Activated CD8-positive, alpha-beta T cell treated with anti-CD3 and anti-CD28 coated beads, Interleukin-2, amount 10 ng/mL, durations not matched to agents 7 days and 5 days (primary cell): ENCODE data around the gene GEMIN8. TPM values are rescaled to one million over a fixed set of nuclear protein-coding genes. Genes with fewer than 3 reads are reported as not detected.

Source experiments
- ATAC-seq: fragments of 150-1000 bp; cut with Tn5 transposase; one replicate; pipeline ENCODE4 v1.10.0; 2021; ENCODE audit warnings: moderate library complexity
- CTCF ChIA-PET: fragments of 350-600 bp; sonication (Branson Sonifier 250); formaldehyde crosslinking; loops from one replicate; lab custom pipeline; 2021; ENCODE audit warnings: antibody characterized with exemption; lab: Charles Lee
- POLR2A ChIA-PET: fragments of 350-600 bp; sonication (Branson Sonifier 250); formaldehyde crosslinking; loops from one replicate; lab custom pipeline; 2021; ENCODE audit warnings: antibody characterized with exemption; lab: Charles Lee
- DNase-seq: peaks from one replicate; pipeline ENCODE4 v3.0.0-alpha.2; 2020
- H3K27ac Mint-ChIP-seq: one replicate; pipeline ENCODE4 v1.8.0; 2021; ENCODE audit warnings: mild to moderate bottlenecking, mixed read lengths
- H3K27me3 Mint-ChIP-seq: one replicate; pipeline ENCODE4 v1.8.0; 2021; ENCODE audit warnings: low read depth, mixed read lengths
- H3K36me3 Mint-ChIP-seq: one replicate; pipeline ENCODE4 v1.8.0; 2021; ENCODE audit warnings: low read depth, mixed read lengths
- H3K4me1 Mint-ChIP-seq: one replicate; pipeline ENCODE4 v1.8.0; 2021; ENCODE audit warnings: low read depth, mixed read lengths
- H3K4me3 Mint-ChIP-seq: one replicate; pipeline ENCODE4 v1.8.0; 2021; ENCODE audit warnings: mild to moderate bottlenecking, mixed read lengths
- H3K9me3 Mint-ChIP-seq: one replicate; pipeline ENCODE4 v1.8.0; 2022; ENCODE audit warnings: mixed read lengths; ENCODE audit not compliant: insufficient read depth
- total RNA-seq, 2 experiments: library from RNA; stranded (reverse); gene quantifications; one replicate each; pipeline ENCODE4 v1.2.3, GENCODE V29; 2021

Gene GEMIN8
- total RNA-seq, 2 experiments from 2014 or later: 16.9 to 19.0 TPM

DNA sequence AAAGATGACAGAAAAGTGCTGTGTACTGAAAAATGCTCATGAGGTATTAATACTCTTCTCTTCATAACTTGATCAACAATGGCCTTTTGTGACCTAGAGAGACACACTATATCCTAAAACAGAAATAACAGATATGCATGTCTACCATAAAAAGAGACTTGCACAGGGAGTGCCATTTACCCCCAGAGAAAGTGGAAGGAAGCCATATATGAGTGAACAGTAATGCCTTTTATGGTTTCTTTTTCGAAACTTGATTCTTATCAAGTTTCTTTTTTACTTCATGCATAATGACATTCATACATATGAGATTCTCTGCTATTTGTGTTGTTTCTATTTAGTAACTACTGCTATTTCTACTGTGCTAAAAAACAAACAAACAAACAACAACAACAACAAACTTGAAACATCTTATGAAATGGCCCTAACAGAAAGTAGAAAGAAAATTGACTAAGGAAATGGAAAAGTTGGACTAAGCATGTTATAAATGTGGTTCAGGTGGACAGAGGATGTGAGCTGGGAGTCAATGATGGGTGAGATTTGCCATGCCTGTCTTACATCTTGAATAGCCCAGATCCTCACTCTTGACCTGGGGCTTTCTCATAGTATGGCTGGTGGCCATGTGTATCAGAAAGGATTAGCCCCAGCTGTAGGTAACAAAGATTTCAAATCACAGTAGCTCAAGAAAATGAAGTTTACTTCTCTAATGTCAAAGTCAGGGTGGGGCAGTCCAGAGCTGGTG, 43.8 kb downstream of the GEMIN8 start:
- CTCF ChIA-PET: no interaction called here
- DNase-seq (no peak), ATAC-seq (no peak)
- H3K4me3 Mint-ChIP-seq: no peak overlapping the region
- no peaks in the 10 kb centered on the region for H3K36me3 Mint-ChIP-seq
- no peaks in the 10 kb centered on the region for H3K9me3 Mint-ChIP-seq
- peaks cover 2% of the 10 kb centered on the region for H3K4me1 Mint-ChIP-seq
- no peak overlapping the region for H3K27ac Mint-ChIP-seq
- H3K27me3 Mint-ChIP-seq: no peaks in the 10 kb centered on the region
- POLR2A ChIA-PET: no interaction called here

DNA sequence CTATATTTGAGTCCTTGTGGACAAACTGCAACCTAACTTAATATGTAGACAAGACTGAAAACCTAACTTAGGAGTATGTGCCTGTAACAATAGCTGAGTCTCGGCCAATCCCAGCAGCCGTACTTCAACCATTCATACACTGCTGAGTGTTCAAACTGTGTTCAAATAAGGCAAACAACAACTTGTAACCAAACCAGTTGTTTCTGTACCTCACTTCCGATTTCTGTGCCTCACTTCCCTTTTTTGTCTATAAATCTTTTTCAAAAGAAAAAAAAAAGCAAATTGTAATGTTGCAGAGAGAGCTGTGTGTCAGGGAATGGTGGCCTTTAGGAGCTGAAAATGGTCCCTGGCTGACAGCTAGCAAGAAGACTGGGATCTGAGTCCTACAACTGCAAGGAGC, 46.0 kb downstream of the GEMIN8 start:
- peaks cover 2% of the 10 kb centered on the region for H3K4me1 Mint-ChIP-seq
- no peaks in the 10 kb centered on the region for H3K27me3 Mint-ChIP-seq
- POLR2A ChIA-PET: no interaction called here
- no peaks in the 10 kb centered on the region for H3K9me3 Mint-ChIP-seq
- H3K27ac Mint-ChIP-seq: no peak overlapping the region
- H3K4me3 Mint-ChIP-seq: no peak overlapping the region
- CTCF ChIA-PET: no interaction called here
- ATAC-seq (no peak), DNase-seq (no peak)
- H3K36me3 Mint-ChIP-seq: no peaks in the 10 kb centered on the region

DNA sequence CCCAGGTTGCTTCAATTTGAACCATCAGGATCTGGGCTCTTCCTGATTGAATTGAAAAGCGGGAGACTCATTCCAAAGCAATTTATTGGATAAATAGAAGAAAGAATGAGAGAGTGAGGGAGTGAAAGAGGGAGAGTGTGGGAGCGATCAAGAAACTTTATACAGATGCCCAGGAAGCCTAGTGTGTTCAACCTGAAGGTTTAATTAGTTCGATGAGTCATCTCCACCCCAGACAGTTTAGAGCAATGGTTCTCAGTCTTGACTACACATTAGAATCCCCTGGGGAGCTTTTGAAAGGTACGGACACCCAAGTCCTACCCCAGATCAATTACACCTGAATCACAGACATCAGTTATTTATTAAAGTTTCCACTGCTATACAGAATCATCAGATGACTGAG, 61.5 kb downstream of the GEMIN8 start:
- ChIA-PET CTCF (no interaction called here), POLR2A (no interaction called here)
- no peaks in the 10 kb centered on the region for H3K27me3 Mint-ChIP-seq

DNA sequence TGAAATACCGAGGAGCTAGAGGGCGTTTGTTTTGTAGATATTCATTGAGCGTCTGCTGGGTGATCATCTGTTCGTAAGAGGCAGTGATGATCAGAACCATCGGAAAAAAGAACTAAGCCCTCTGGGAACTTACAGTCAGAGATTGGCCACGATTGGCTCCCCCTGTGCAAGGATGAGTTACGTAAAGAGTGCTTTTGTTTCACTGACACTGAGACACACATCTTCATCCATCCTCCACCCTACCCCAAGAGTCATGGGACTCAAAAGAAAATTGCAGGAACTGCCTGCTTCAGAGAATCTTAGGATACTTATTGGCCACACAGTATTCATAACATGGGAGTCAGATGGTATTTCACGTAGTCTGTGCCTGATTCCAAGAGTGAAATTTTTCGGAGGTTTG, 62.1 kb downstream of the GEMIN8 start:
- ATAC-seq (no peak), DNase-seq (no peak)
- H3K27ac Mint-ChIP-seq: no peak overlapping the region
- no peaks in the 10 kb centered on the region for H3K27me3 Mint-ChIP-seq
- H3K36me3 Mint-ChIP-seq: no peaks in the 10 kb centered on the region
- POLR2A ChIA-PET: no interaction called here
- CTCF ChIA-PET: no interaction called here
- no peaks in the 10 kb centered on the region for H3K9me3 Mint-ChIP-seq
- no peaks in the 10 kb centered on the region for H3K4me1 Mint-ChIP-seq
- H3K4me3 Mint-ChIP-seq: no peak overlapping the region

More for the DNA sequence above, 61.5 kb downstream of the GEMIN8 start:
- no peaks in the 10 kb centered on the region for H3K4me1 Mint-ChIP-seq
- no peaks in the 10 kb centered on the region for H3K36me3 Mint-ChIP-seq
- no peak for ATAC-seq
- no peaks in the 10 kb centered on the region for H3K9me3 Mint-ChIP-seq
- DNase-seq: no peak
- H3K4me3 Mint-ChIP-seq: no peak overlapping the region
- no peak overlapping the region for H3K27ac Mint-ChIP-seq

DNA sequence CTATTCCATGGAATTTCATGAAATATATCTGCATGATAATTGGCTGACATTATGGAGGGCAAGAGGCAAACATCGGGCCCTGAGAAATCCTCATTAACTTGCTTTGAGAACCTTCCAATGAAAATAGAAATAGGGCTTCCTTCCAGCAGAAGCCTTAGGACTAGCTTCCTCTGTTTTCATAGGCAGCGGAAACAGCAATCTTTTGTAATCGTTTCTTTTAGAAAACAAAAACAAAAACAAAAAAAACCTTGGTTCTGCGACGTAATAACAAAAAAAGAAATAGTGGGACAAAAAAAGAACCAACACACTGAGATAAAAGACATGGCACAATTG, 62.9 kb downstream of the GEMIN8 start:
- DNase-seq: no peak
- POLR2A ChIA-PET: no interaction called here
- no peaks in the 10 kb centered on the region for H3K4me1 Mint-ChIP-seq
- no peaks in the 10 kb centered on the region for H3K36me3 Mint-ChIP-seq
- CTCF ChIA-PET: interaction anchor here (0.7 kb wide), 1 partner anchor 361 kb away, joined by 3 read pairs; no protein-coding TSS in a partner anchor
- no peak for ATAC-seq
- no peak overlapping the region for H3K27ac Mint-ChIP-seq
- H3K4me3 Mint-ChIP-seq: no peak overlapping the region
- no peaks in the 10 kb centered on the region for H3K9me3 Mint-ChIP-seq
- no peaks in the 10 kb centered on the region for H3K27me3 Mint-ChIP-seq

DNA sequence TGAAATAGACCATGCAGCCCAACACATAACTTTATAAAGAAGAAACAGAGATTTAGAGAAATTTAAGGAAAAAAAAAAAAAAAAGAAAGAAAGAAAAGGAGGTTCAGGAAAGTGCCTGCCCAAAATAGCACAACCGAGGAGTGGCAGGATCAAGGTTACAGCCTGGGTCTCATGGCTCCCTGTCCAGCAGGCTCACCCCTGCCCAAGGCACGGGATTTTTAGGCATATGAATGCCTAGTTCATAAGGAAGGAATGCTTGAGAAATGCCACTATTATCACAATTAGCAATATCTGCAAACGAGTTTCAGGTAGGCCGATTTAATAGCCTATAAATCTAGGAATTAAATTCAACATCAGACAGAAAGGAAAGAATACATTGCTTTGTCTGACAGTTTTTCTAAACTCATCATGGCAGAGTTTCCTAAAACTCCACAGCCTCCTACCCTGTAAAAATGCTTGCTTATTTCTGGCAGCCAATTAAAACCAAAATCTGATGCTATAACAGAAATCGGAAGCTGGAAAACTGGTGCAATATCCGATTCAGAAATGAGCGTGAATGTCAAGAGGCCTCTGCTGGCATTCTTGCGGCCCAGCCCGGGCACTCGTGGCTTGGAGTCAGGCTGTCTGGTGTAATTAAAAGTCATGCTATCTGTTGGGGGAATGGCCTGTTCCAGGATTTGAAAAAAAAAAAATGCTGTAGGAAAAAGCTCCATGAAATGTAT, 63.5 kb downstream of the GEMIN8 start:
- H3K27ac Mint-ChIP-seq: no peak overlapping the region
- no peak overlapping the region for H3K4me3 Mint-ChIP-seq
- POLR2A ChIA-PET: no interaction called here

DNA sequence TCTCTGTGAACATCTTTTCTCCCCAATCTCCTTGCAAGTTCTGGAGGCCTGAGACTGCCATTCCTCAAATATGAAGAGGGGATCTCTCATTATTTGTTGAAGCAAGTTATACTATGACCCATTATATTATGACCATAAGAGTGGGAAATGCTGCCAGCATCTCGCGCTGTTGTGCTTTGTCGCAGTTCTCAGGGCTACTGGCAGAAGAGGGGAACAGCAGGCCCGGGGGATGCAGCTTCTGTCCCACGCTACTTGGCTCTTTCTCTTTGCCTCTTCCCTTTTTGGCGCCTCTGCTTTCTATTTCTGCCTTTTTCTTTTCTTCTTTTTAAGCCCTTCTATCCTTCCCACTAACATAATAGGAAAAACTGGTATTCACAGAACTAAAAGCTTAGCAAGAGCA, 64.2 kb downstream of the GEMIN8 start:
- ChIA-PET CTCF (no interaction called here), POLR2A (no interaction called here)

More for the DNA sequence above, 63.5 kb downstream of the GEMIN8 start:
- H3K27me3 Mint-ChIP-seq: no peaks in the 10 kb centered on the region
- no peaks in the 10 kb centered on the region for H3K9me3 Mint-ChIP-seq
- H3K36me3 Mint-ChIP-seq: no peaks in the 10 kb centered on the region
- no peak for DNase-seq
- H3K4me1 Mint-ChIP-seq: no peaks in the 10 kb centered on the region
- no peak for ATAC-seq
- CTCF ChIA-PET: interaction anchor here (0.7 kb wide), 1 partner anchor 360 kb away, joined by 3 read pairs; no protein-coding TSS in a partner anchor

DNA sequence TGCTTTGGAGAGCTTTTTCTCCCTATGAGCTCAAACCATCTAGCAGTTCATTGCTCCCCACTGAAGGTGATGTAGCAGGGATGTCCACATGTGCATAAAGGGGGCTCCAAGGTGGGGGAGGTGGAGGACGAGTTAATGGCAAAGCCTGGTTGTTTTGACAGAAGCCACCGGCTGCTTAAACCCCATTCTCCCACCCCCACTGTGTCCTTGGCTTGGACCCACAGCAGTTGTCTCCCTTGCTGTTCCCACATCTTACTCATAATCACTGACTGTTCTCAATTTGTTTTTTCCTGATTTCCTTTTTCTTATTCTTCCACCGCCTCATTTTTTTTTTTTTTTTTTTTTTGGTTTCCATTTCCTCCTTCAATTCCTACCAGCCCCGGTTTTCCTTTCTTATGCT, 72.7 kb downstream of the GEMIN8 start:
- Mint-ChIP-seq H3K27ac (no peak overlapping the region), H3K4me3 (no peak overlapping the region), H3K27me3 (no peaks in the 10 kb centered on the region), H3K9me3 (no peaks in the 10 kb centered on the region), H3K36me3 (no peaks in the 10 kb centered on the region), H3K4me1 (peaks cover 7% of the 10 kb centered on the region)
- DNase-seq (no peak), ATAC-seq (no peak)
- ChIA-PET CTCF (no interaction called here), POLR2A (no interaction called here)

More for the DNA sequence above, 64.2 kb downstream of the GEMIN8 start:
- H3K9me3 Mint-ChIP-seq: no peaks in the 10 kb centered on the region
- H3K36me3 Mint-ChIP-seq: no peaks in the 10 kb centered on the region
- DNase-seq (no peak), ATAC-seq (no peak)
- H3K27me3 Mint-ChIP-seq: no peaks in the 10 kb centered on the region
- H3K27ac Mint-ChIP-seq: no peak overlapping the region
- no peaks in the 10 kb centered on the region for H3K4me1 Mint-ChIP-seq
- no peak overlapping the region for H3K4me3 Mint-ChIP-seq

Other genes starting within 250 kb of the GEMIN8 start
- not detected for gene GPM6B, start 212.8 kb downstream of the GEMIN8 start, total RNA-seq